HG03469 (cell line): ENCODE measurements around the gene DIPK1A.

Source experiments
- ATAC-seq: cut with Tn5 transposase; IDR thresholded peaks from one replicate; pipeline ENCODE4 v1.9.1; 2021; ENCODE audit warnings: mild to moderate bottlenecking, moderate library complexity, moderate number of reproducible peaks; ENCODE audit not compliant: unreplicated experiment

Gene DIPK1A

GRCh38 chr1:92961131-92961895, at the start of gene DIPK1A:
TSS of gene DIPK1A (minus strand) at chr1:92961462. CDS start at chr1:92961429, 33 bp downstream.
- ATAC-seq: peak; percentile 23

DNA sequence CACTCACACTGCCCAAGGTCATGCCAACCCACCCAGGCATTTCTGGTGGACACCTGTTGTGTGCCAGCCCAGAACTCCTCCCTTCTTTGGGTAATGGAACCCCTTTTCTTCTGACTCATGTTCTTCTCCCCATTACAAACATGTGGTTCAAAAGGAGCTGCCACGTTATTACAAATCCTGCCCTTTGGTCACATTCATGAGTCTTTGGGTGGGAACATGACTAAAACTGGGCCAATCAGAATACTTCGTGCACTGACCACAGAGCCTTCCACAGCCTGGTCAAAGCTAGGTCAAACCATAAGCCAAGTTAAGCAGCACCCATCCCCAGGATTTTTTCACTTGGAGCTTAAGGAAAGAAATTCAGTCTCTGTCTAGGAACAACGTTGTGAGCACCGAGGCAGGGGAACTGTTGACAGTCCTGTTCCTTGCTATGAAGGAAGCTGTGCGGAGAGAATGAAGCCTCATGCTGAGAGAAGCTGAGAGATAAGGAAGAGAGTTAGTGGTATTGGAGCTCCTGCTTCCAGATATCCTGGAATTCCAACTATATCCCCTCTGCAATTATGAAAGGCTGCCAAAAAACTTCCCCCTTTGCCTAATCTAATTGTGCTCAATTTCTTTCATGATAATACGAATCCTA, 46.8 kb upstream of the DIPK1A start:
- ATAC-seq: no peak

DNA sequence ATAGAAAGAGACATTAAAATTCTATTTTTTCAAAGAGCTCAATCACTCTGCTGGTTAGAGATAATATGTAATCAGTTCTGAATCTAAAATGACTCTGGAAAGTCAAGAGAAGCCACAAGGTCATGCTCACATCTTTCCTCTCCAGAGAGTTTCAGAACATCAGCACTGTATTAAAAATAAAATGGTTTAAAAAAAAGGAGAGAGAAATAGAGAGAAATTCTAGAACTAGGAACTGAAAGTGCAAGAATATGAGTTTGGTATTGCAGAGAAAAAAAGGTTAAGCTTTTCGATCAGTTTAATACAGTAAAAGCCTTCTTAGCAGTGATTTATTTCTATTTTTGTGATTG, 44.0 kb upstream of the DIPK1A start:
- peak; percentile 48 for ATAC-seq

DNA sequence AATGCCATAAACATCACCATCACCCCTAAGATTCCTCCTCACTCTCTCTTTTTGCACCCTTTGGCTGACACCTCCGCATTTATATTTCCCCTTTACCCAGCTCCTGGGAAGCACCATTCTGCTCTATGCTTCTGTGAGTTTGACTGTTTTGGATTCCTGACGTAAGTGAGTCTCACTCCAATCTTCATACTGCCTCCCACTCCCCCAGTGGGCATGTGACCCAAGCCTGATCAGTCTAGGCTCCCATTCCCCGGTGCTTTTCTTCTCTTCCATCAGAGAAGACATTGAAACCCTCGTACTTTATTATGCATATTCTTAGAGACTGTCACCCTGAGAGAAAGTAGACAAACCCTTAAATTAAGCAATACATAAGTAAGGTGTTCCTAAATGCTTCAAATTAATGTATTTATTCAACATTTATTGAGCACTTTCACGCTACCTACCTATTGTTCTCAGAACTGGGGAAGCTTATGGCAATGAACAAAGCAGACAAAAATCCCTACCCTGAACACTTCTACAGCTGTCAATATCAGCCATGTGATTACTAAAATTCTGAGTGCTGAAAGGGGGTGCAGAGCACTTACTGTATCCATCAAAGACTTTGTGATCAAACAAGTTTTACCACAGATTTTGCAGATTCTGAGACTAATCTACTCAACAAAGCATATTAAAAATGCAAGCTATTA, 43.4 kb upstream of the DIPK1A start:
- peak; percentile 16 for ATAC-seq

DNA sequence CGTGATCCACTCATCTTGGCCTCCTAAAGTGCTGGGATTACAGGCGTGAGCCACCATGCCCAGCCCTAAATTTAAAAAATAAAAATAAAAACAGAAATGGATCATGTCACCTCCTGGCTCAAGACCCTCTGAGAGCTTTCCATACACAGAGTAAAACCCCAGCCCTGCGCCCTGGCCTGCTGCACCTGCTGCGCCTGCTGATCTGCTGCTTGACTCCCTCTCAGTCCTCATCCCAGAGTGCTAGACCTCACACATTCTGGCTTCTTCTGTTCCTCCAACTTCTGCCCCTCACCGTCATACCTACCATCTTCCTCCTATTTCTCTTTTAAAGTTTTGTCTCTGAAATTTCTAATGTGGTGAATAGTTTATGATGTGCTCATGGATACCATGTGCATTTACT, 42.7 kb upstream of the DIPK1A start:
- no peak for ATAC-seq

GRCh38 chr1:93002781-93003180, 41.5 kb upstream of the DIPK1A start:
- ATAC-seq: no peak

DNA sequence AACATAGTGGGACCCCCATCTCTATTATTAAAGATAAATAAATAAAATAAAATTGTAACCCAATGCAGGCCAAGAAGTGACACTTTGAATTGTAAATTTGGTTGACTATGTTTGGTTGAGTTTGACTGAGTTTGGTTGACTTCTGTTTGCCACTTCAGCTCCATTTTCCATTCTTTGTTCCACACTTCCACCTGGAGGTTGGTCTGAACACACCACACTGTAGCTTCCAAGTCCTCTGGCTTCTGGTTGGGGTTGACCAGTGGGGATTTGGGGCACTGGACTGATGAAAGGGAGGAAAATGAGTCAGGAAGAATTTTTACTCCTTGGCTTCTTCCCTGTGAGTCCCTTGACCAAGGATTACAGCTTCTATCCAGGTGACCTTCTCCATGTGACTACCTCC, 40.6 kb upstream of the DIPK1A start:
- no peak for ATAC-seq

DNA sequence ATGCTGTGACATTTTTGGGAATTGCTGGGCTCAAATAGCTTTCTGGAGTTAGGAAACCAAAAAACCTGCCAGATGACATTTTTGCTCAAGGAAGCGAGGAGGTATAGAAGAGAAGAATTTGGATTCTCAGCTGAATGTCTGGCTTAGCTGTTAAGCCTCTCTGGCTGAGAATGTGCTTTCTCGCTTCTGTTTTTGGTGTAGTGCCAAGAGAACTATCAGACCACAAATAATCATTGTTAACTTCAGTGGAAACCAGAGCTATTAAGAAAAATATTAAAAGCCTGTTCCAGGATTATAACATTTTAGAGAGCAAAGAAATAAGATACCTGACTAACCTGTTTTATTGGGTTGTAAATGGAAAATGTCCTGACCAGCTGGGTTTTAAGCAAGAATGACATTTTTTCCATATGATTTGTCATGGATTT, 39.5 kb upstream of the DIPK1A start:
- ATAC-seq: no peak

GRCh38 chr1:93000291-93000690, 39.0 kb upstream of the DIPK1A start:
- no peak for ATAC-seq

DNA sequence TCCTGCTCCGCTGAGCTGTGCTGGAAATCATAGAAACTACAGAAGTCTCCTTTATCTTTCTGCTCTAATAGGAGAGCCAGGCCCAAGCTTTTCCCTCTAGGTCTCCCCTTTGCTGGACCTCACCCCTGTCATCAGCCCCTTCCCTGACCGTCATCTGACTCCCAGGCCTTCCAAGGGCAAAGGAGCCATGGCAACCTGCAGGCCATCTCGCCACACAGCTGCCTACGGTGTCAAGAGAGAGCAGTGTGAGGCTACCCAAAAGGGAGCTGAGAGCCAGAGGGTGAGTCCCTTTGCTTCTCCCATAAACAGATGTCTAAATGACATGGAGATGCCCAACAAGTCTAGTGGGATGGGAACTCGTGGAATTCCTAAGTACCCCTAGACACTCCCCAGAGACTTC, 37.6 kb upstream of the DIPK1A start:
- no peak for ATAC-seq

DNA sequence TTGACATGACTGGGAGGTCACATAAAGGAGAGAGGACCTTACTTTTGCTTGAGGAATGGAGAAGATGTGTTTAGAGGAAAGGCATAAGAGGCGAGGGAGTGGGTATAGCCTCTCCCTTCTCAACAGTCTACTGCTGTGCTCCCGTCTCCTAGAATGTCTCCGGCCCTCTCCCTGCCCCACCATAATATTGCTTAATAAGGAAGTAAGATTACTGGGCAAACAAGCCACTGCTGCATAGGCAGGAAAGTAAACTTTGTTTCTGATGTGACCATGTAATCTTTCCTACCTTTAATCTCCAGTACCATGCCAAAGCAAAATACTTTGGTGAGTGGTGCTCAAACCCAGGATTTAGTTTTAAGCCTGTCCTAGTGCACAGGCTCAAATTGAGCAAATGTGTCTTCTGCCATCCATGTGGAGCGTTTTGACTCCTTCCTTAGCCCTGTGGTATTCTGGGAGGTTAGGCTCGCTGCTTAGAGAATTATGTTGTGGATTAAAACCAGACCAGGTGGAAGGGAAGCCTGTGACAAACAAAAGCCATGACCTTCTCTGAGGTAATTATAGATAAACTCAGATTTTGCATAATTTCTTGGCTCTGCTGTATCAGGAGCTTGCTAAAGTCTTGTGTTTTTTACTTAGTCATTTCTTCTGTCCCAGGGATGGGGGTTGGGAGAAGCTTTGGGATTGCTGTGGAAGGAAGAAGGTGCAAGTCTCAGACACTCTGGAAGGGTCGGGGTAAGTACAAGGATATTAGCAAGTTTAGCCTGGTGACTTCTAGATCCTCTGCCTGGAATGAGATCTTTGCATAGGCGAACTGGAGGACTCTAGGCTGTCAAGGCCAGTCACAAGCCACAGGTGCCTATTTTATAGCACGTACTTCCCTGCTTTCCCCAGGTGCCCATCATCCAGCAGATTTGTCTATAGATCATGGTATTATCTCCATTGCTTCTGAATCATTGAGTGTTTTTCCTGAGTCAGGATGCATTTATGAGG, 34.5 kb upstream of the DIPK1A start:
- no peak for ATAC-seq

DNA sequence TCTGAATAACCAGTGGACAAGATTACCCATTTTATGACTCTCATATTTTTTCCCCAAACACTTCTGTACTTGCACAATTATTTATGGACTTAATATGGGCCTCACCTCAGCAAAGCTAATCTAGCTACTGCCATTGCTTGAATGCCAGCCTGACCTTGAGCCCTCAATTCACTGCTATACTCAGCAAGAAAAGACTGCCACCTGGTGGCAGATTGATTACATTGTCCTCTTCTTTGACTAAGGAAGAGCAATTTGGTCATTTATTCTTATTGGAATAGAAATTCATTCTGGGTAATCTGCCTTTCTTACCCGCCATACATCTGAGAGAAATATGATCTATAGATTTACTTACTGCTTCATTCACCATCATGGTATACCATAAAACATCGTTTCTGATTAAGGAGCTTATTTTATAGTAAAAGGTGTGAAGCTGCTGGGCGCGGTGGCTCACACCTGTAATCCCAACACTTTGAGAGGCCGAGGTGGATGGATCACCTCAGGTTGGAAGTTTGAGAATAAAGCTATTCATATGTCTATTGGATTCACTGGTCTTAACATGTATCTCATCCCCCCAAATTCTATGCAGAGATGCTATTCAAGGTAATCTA, 32.9 kb upstream of the DIPK1A start:
- ATAC-seq: peak; percentile 76

GRCh38 chr1:92993581-92993980, 32.3 kb upstream of the DIPK1A start:
- no peak for ATAC-seq

DNA sequence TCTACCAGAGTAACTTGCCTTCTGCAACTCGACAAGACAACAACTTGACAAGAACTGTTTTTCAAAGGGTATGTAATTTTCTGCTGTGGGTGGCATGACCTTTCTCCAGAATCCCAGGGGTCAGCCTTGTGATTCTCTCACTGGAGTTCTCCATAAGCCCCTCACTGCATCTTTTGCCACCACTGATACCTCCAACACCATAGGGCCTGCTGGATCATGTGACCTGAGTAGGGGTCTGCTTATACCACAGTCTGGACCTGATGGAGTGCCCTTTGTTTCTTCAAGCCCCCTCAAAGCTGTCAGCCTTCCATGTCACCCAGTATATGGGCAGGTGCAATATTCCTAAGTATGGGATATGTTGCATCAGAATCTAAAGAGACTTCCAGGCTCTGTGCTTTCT, 31.6 kb upstream of the DIPK1A start:
- ATAC-seq: no peak

DNA sequence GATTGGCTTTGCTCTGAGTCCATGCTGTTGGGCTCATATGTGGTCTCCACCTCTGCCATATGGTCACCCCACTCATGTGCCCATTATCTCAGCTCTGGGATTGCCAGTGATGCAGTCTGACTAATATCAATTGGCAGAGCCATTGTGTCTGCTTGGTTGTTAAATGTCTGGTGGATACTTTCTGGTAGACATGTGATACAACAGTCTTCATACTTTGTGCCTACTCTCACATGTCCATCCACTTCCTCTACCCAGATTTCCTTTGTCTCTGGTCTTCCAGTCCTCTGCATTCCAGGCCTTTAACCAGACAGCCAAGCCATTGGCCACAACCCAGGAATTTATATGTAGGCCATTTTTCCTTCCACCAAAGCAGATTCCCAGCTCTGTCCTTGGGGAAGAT, 30.8 kb upstream of the DIPK1A start:
- ATAC-seq: no peak

DNA sequence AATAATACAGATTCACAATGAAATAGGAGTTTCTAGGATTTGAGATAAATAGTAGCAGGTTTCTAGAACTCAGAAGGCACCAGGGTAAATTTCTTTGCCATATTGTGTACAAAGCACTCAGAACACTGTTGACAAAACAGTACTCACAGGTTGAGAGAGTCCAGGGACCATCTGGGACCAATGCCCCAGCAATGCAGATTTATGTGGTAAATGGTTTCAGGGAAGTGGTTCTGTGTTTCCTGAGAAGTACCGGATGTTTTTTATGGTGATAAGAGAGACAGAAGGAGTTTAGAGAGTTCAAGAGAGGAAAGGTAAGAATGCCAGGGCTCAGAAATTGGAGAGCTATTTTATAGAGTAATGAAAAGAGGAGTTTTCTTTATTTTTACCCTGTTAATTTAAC, 29.6 kb upstream of the DIPK1A start:
- ATAC-seq: no peak

DNA sequence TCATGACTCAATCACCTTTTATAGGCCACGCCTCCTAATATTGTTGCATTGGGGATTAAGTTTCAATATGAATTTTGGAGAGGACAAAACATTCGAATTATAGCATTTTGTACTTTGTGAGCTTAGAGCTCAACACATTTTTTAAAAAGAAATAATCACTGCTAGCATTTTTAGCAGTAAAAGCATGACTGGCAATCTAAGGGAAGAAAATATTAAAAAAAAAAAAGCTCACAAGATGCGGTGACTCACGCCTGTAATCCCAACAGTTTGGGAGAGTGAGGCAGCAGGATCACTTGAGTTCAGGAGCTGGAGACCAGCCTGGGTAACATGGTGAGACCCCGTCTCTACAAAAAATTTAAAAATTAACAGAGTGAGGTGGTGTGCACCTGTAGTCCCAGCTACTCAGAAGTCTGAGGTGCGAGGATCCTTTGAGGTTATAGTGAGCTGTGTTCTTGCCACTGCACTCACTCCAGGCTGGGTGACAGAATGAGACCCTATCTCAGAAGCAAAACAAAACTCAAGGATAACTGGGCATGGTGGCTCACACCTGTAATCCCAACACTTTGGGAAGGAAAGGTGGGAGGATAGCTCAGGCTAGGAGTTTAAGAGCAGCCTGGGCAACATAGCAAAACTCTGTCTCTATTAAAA, 28.8 kb upstream of the DIPK1A start:
- ATAC-seq: no peak

DNA sequence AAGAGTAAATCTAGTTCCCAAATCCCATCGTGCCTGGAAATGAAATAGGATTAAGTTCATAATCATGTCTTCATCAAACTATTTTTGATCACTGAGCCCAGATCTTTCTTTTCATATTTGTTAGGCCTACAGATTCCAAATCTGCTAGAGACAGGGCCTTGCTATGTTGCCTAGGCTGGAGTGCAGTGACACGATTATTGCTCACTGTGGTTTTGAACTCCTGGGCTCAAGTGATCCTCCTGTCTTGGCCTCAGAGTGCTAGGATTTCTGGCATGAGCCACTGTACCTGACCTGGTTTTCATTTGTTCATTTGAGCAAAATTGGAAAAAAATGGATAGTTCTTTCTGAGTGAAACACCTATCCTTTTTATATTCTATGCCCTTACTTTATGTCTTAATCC, 28.0 kb upstream of the DIPK1A start:
- no peak for ATAC-seq

GRCh38 chr1:92987462-92987861, 26.2 kb upstream of the DIPK1A start:
- ATAC-seq: no peak

DNA sequence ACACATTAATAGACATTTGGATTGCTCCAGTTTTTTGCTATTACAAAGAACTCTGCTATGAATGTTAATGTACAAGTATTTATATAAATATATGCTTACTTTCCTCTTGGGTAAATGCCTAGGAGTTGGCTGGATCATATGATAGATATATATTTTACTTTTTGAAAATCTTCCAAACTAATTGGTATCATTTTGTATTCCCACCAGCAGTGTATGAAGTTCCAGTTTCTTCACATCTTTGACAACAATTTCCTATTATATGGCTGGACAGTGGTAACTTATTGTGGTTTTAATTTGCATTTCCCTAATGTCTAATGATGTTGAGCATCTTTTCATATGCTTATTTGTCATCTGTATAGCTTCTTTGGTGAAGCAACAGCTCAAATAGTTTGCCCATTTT, 23.8 kb upstream of the DIPK1A start:
- no peak for ATAC-seq
